ENCODE measurements around the gene ARPC4.

The ARPC4 gene

GRCh38 chr3:9794400-9794799 is 1.5 kb downstream of the ARPC4 start:
- no peak for DNase-seq

GRCh38 chr3:9795207-9795606 is 2.3 kb downstream of the ARPC4 start:
- no peak for DNase-seq

- DNase-seq = no peak
Observed at GRCh38 chr3:9797196-9797945, 4.5 kb downstream of the ARPC4 start.

GRCh38 chr3:9800529-9800928 is 7.6 kb downstream of the ARPC4 start:
- no peak for DNase-seq

- no peak for DNase-seq
Observed at GRCh38 chr3:9803494-9803893, 10.6 kb downstream of the ARPC4 start.

GRCh38 chr3:9804996-9805395 is 12.1 kb downstream of the ARPC4 start:
- DNase-seq = no peak

GRCh38 chr3:9806137-9806536 is 13.3 kb downstream of the ARPC4 start:
- no peak for DNase-seq

- DNase-seq = no peak
Observed at GRCh38 chr3:9806688-9807589, 14.1 kb downstream of the ARPC4 start.

- DNase-seq = no peak
Observed at GRCh38 chr3:9807981-9808344, 15.1 kb downstream of the ARPC4 start.

GRCh38 chr3:9808345-9809037 is 15.6 kb downstream of the ARPC4 start:
- no peak for DNase-seq

- DNase-seq = no peak
Observed at GRCh38 chr3:9809239-9809614, 16.3 kb downstream of the ARPC4 start.

- DNase-seq = no peak
Observed at GRCh38 chr3:9809615-9810432, 16.9 kb downstream of the ARPC4 start, which contains the start of gene TTLL3. Gene TTLL3 (plus strand): TSS chr3:9810262. CDS start chr3:9810662, 400 bp downstream.

GRCh38 chr3:9810433-9810770 is 17.5 kb downstream of the ARPC4 start:
- DNase-seq = no peak

- DNase-seq = no peak
Observed at GRCh38 chr3:9810846-9811245, 18.0 kb downstream of the ARPC4 start.

- no peak for DNase-seq
Observed at GRCh38 chr3:9812870-9813483, 20.1 kb downstream of the ARPC4 start.

- DNase-seq = no peak
Observed at GRCh38 chr3:9815986-9816385, 23.1 kb downstream of the ARPC4 start.

- no peak for DNase-seq
Observed at GRCh38 chr3:9817436-9817835, 24.6 kb downstream of the ARPC4 start.

GRCh38 chr3:9818666-9819335 is 25.9 kb downstream of the ARPC4 start:
- no peak for DNase-seq

GRCh38 chr3:9820543-9820942 is 27.7 kb downstream of the ARPC4 start:
- no peak for DNase-seq

GRCh38 chr3:9820946-9821345 is 28.1 kb downstream of the ARPC4 start:
- DNase-seq = no peak

- DNase-seq = no peak
Observed at GRCh38 chr3:9825451-9826040, 32.7 kb downstream of the ARPC4 start.

Measured in DMS153 (cell line).